Peyer's patch (tissue), 4 donors: Measurements from ENCODE around the gene DDRGK1.

Experiments used
- CTCF ChIP-seq, 6 experiments: fragments of 450-650 bp in 4 of 6; fragments of 200-600 bp in 2 of 6; sonication (generic) in 1 of 6; IDR thresholded peaks; one replicate each; pipeline ENCODE4 v1.5.1; 2017 to 2019; ENCODE audit warnings: antibody characterized with exemption in 6 of 6, mild to moderate bottlenecking in 3 of 6, moderate library complexity in 1 of 6
- POLR2A ChIP-seq, 2 donors: fragments of 450-650 bp; IDR thresholded peaks; one replicate each; pipeline ENCODE4 v1.5.1; 2017; ENCODE audit warnings: antibody characterized with exemption in 2 of 2, mild to moderate bottlenecking in 2 of 2, moderate library complexity in 2 of 2

GRCh38 chr20:3181270-3181669 is 23.2 kb downstream of the DDRGK1 start:
- TF ChIP-seq CTCF (IDR thresholded peaks at IDR 0.05): no peak
- no peak for TF ChIP-seq POLR2A (IDR thresholded peaks at IDR 0.05)
